ENCODE data around the gene ZNF444. TPM values are rescaled to one million over a fixed set of nuclear protein-coding genes. Genes with fewer than 3 reads are reported as not detected.
"Not testable (repeated sequence)": the region's sequence is repeated elsewhere in the genome, so short reads cannot be mapped to it uniquely, and the experiment has no call there.

The ZNF444 gene
- total and polyA plus RNA-seq, 8 donors: 35.4 to 52.3 (median 42.6) TPM

DNA sequence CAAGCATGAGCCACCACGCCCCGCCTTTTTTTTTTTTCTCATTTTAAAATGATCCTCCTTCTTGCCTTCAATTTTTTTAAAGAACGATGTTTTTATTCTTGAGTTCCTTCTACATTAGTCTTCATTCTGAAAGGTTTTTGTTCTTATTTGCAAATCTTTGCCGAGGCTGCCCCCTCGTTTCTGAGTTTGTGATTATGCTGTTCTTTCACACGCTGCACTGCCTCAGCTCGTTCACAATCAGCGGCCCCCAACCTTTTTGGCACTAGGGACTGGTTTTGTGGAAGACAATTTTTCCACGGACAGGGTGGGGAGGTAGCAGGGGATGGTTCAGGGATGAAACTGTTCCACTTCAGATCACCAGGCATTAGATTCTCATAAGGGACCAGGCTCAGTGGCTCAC lies 46.6 kb upstream of the ZNF444 start:
- H3K27me3 ChIP-seq: no peaks in the 10 kb centered on the region
- H3K4me1 ChIP-seq: peaks cover 0 to 15% of the 10 kb centered on the region in 2 donors
- DNase-seq (no peak), ATAC-seq (no peak)
- TF ChIP-seq, protein P1, sequence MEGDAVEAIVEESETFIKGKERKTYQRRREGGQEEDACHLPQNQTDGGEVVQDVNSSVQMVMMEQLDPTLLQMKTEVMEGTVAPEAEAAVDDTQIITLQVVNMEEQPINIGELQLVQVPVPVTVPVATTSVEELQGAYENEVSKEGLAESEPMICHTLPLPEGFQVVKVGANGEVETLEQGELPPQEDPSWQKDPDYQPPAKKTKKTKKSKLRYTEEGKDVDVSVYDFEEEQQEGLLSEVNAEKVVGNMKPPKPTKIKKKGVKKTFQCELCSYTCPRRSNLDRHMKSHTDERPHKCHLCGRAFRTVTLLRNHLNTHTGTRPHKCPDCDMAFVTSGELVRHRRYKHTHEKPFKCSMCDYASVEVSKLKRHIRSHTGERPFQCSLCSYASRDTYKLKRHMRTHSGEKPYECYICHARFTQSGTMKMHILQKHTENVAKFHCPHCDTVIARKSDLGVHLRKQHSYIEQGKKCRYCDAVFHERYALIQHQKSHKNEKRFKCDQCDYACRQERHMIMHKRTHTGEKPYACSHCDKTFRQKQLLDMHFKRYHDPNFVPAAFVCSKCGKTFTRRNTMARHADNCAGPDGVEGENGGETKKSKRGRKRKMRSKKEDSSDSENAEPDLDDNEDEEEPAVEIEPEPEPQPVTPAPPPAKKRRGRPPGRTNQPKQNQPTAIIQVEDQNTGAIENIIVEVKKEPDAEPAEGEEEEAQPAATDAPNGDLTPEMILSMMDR (IDR thresholded peaks at IDR 0.05): no peak
- intact Hi-C loops (cut with DNase I): no loop called here
- H3K9me3 ChIP-seq: no peaks in the 10 kb centered on the region
- H3K36me3 ChIP-seq: peaks cover 0 to 72% of the 10 kb centered on the region in 2 donors
- no peak overlapping the region for H3K27ac ChIP-seq
- H3K4me3 ChIP-seq: no peak overlapping the region

- H3K9me3 ChIP-seq: no peaks in the 10 kb centered on the region
- H3K4me1 ChIP-seq: peaks cover 0 to under 1% of the 10 kb centered on the region in 2 donors
- no peak overlapping the region for H3K27ac ChIP-seq
- H3K27me3 ChIP-seq: no peaks in the 10 kb centered on the region
- H3K36me3 ChIP-seq: peaks cover 0 to 75% of the 10 kb centered on the region in 2 donors
- ATAC-seq (no peak), DNase-seq (no peak)
- intact Hi-C loops (cut with DNase I): no loop called here
- TF ChIP-seq, protein P1 (IDR thresholded peaks at IDR 0.05): no peak
- H3K4me3 ChIP-seq: no peak overlapping the region
Observed at GRCh38 chr19:56096665-56097064, 44.4 kb upstream of the ZNF444 start.

GRCh38 chr19:56097306-56097705 lies 43.8 kb upstream of the ZNF444 start:
- ATAC-seq (no peak), DNase-seq (no peak)
- Histone ChIP-seq H3K4me3 (no peak overlapping the region), H3K27me3 (no peaks in the 10 kb centered on the region), H3K36me3 (peaks cover 0 to 82% of the 10 kb centered on the region in 2 donors), H3K4me1 (peaks cover 0 to under 1% of the 10 kb centered on the region in 2 donors), H3K9me3 (no peaks in the 10 kb centered on the region), H3K27ac (no peak overlapping the region)
- TF ChIP-seq, protein P1 (IDR thresholded peaks at IDR 0.05): no peak
- intact Hi-C loops (cut with DNase I): no loop called here

- peak in 1 of 4 donors; percentile 39 for DNase-seq
- H3K27me3 ChIP-seq: no peaks in the 10 kb centered on the region
- H3K9me3 ChIP-seq: no peaks in the 10 kb centered on the region
- H3K4me1 ChIP-seq: peaks cover 0 to 5% of the 10 kb centered on the region in 2 donors
- no peak overlapping the region for H3K4me3 ChIP-seq
- TF ChIP-seq, protein P1 (IDR thresholded peaks at IDR 0.05): no peak
- H3K36me3 ChIP-seq: peaks cover 0 to 86% of the 10 kb centered on the region in 2 donors
- intact Hi-C loops (cut with DNase I): no loop called here
- no peak for ATAC-seq
- H3K27ac ChIP-seq: no peak overlapping the region
Observed at GRCh38 chr19:56097776-56098175, 43.3 kb upstream of the ZNF444 start.

GRCh38 chr19:56098237-56098636 lies 42.9 kb upstream of the ZNF444 start:
- H3K27me3 ChIP-seq; H3K4me3 ChIP-seq; ATAC-seq; H3K9me3 ChIP-seq; H3K4me1 ChIP-seq; H3K27ac ChIP-seq; DNase-seq; intact Hi-C loops (cut with DNase I): not testable (repeated sequence)
- H3K36me3 ChIP-seq: peaks cover 0 to 87% of the 10 kb centered on the region in 2 donors
